GM18502 (cell line): ENCODE results near the gene HIPK4.

Experiments
- ATAC-seq: cut with Tn5 transposase; IDR thresholded peaks from one replicate; pipeline ENCODE4 v1.9.1; 2021; ENCODE audit warnings: mild to moderate bottlenecking; ENCODE audit not compliant: unreplicated experiment, poor library complexity

The HIPK4 gene

DNA sequence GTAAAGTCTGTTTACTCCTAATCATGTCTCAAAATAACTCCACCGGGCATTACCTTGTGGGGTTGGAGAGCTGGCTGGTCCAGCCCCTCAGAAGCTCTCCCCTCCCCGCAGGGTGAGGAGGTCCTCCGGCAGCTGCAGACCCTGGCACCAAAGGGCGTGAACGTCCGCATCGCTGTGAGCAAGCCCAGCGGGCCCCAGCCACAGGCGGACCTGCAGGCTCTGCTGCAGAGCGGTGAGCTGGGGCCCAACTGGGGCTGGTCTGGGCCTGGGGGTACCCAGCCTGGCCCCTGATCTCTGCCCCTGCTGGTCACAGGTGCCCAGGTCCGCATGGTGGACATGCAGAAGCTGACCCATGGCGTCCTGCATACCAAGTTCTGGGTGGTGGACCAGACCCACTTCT, 20.2 kb downstream of the HIPK4 start:
- ATAC-seq, result no peak

GRCh38 chr19:40367577-40368434, 22.2 kb downstream of the HIPK4 start:
- no peak for ATAC-seq

- no peak for ATAC-seq
These were observed 23.1 kb downstream of the HIPK4 start for GRCh38 chr19:40366697-40367561.

DNA sequence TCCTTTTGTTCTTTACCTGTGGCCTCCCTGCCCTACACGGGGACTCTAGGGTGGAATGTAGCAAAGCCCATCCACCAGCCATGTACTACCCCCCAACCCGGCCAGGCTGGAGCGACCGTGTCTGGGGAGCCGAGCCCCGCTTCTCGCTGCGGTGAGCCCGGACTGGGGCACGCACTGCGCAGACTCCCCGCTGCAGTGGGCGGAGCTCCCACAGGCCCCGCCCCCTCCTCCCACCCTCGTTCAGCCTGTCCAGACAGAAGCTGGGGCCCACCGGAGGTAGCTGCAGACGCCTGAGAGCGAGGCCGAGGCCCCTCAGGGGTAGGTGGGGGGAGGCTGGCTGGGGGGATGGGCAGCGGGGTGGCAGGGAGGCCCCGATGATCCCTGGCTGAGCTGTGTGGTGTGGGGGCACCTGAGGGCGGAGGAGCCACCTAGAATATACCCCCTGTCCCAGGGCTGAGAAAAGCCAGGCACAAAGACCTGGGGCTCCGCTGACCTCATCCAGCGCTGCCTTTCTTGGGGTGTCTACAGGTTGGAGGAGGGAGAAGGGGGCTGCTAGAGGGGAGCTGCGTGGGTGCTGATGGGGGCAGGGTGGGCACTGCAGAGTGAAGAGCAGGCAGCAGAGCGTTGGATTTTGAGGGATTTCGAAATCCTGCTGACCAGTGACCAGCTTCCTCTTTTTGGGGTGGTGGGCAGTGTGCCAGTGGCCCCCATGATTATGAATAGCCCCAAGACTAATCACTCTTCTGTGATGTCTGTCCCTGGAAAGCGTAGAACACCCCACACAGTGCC, 24.2 kb downstream of the HIPK4 start:
- ATAC-seq, result no peak

DNA sequence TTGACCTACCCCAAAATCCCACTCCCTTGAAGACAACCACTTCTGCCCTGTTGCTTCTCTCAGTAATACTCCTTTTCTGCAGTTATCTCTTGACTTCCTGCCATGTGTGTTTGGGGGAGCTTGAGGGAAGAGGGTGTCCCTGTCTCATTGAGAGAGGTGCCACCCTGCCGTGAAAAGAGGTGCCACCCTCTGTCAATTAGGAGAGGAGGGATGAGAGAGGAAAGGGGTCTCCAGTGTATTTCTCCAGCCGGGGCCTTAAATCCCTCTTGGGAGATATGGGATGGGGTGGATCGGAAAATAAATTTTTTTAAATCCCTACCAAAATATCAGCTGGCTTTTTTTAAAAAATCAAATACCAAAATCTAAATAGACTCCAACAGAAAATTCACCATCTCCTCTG, 25.0 kb downstream of the HIPK4 start:
- ATAC-seq, result no peak

DNA sequence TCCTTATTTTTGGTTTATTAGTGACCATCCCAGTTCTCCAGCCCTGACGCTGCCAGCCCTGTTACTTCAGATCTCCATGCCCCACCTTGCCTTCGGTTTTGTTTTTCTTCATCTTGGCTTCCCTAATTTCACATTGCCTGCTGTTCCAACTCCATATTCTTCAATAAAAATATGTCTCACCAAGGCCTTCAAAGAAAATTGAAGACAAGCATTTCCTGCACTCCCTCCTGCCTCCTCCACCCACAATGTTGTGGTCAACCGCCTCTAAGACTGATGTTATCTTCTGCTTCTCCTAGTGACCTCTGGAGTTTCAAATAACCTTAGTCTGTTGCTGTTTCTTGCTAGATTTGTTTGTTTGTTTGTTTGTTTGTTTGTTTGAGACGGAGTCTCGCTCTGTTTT, 26.9 kb downstream of the HIPK4 start:
- ATAC-seq, result no peak

- no peak for ATAC-seq
These were observed 27.8 kb downstream of the HIPK4 start for GRCh38 chr19:40362160-40362559.

GRCh38 chr19:40360708-40361241, 29.2 kb downstream of the HIPK4 start:
- no peak for ATAC-seq

GRCh38 chr19:40360020-40360707, 29.8 kb downstream of the HIPK4 start:
- ATAC-seq, result no peak

- peak; percentile 56 for ATAC-seq
These were observed 31.2 kb downstream of the HIPK4 start for GRCh38 chr19:40358773-40359172.

GRCh38 chr19:40357640-40358039, 32.3 kb downstream of the HIPK4 start:
- no peak for ATAC-seq

DNA sequence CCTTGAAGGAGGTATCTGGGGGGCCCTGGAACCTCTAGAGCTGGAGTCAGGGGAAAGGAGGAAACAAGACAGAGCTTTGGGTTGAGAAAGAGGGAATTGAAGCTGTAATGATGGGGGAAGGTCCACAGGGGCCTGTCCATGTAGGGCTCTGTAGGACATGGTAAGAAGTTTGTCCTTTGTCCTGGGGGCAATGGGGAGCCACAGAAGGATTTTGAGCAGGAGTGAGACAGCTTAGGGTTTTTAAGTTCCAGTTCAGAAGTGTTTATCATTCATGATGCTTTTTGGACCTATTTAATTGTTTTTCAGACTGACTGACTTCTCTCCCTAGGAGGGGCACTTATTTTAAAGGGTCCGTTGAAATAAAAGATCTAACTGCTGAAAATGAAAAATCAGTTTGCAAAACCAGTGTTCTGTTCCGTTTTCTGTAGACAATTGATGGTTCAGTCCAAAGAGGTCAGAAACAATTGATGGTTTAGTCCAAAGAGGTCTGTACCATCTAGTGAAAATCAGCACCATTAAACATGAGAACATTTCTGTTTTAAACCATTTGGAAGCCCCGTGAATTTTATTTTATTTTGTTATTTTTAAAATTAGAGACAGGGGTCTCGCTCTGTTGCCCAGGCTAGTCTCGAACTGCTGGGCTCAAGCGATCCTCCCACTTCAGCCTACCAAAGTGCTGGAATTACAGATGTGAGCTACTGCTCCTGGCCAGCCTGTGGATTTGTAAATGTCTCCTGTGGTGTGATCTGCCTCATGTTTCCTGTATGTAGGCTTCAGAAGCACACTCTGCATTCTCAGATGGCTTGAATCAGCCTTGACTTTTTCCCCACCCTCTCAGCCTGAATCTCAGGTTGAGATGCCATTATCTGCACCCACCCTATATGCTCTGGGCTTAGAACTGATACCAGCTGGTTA, 33.0 kb downstream of the HIPK4 start:
- no peak for ATAC-seq

- ATAC-seq, result no peak
These were observed 33.9 kb downstream of the HIPK4 start for GRCh38 chr19:40355975-40356680.

GRCh38 chr19:40348961-40349507, 40.9 kb downstream of the HIPK4 start:
- no peak for ATAC-seq

DNA sequence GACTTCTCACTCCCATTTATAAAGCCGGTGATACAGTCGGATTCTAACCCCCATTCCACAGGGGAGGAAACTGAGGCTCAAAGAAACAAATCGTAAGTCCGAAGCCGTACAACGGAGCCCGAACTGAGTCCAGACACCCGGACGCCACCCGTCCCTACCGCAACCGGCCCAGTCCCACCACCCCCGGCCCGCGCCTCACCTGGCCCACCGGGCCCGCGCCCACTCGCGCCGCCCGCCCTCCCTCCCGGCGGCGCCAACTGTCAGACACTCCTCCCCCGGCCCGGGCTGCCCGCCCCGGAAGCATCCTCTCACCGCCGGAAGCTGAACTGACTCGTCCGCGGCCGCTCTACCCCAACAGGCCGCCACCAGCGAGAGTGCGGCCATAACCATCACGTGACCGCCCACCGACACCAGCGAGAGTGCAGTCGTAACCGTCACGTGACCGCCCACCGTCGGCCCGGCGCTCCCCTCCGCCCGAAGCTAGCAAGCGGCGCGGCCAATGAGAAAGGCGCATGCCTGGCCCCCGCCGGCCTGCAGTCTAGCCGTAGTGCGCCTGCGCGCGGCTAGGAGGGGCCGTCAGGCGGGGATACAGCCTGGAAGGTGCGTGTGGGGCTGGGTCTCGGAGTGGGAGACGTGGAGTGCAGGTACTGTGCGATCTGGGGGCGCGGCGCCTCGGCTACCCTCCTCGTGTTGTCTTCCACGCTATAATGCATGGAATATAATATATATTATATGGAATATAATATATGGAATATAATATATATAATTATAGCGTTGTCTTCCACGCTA, 41.7 kb downstream of the HIPK4 start, which contains the start of the genes C19orf47 and PLD3:
Gene C19orf47, minus strand, starts transcription at position 273 of the 789 bp plus-strand sequence. CDS start 6,540 bp downstream, outside the sequence.
Gene PLD3, plus strand, starts transcription at position 571 of the 789 bp plus-strand sequence. CDS start 17,789 bp downstream, outside the sequence.
- peak; percentile 95 for ATAC-seq

DNA sequence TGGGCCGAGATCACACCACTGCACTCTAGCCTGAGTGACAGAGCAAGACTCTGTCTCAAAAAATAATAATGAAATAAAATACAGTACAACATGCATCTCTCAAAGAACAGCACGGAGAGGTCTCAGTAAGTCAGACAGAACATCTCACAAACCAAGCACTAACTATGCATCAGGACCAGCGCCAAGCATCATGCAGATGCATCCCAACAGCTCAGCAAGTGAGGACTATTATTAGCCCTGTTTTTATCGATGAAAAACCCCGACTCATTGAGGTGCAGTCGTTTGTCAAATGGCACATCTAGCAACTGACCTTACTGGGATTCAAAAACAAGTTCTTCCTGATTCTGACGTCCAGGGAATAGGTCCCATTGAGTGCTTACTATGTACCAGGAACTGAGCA, 45.6 kb downstream of the HIPK4 start:
- ATAC-seq, result no peak
